ENCODE data around the gene GTPBP3. TPM values are rescaled to one million over a fixed set of nuclear protein-coding genes. Genes with fewer than 3 reads are reported as not detected.
A peak's percentile ranks its signal among the peaks of the same experiment; 100 is the strongest.

GTPBP3 gene
- total and polyA plus RNA-seq, 9 of the 15 experiments (the other 6 are each of a cell fraction or from before 2014, with no cell fraction given) = 4.9 to 124 (median 22.6) TPM

- TF ChIP-seq CREB3L1 (IDR thresholded peaks at IDR 0.05; ENCODE audit: borderline replicate concordance, low read depth) = no peak
- TF ChIP-seq, protein P1, sequence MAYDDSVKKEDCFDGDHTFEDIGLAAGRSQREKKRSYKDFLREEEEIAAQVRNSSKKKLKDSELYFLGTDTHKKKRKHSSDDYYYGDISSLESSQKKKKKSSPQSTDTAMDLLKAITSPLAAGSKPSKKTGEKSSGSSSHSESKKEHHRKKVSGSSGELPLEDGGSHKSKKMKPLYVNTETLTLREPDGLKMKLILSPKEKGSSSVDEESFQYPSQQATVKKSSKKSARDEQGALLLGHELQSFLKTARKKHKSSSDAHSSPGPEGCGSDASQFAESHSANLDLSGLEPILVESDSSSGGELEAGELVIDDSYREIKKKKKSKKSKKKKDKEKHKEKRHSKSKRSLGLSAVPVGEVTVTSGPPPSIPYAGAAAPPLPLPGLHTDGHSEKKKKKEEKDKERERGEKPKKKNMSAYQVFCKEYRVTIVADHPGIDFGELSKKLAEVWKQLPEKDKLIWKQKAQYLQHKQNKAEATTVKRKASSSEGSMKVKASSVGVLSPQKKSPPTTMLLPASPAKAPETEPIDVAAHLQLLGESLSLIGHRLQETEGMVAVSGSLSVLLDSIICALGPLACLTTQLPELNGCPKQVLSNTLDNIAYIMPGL (CRISPR knock-in tag; IDR thresholded peaks at IDR 0.05) = no peak
- no peak for TF ChIP-seq NR2C1 (IDR thresholded peaks at IDR 0.05)
- no peak for TF ChIP-seq NR2C1 (tag; IDR thresholded peaks at IDR 0.05)
- TF ChIP-seq ZNF445 (CRISPR knock-in tag; IDR thresholded peaks at IDR 0.05; ENCODE audit: low read depth) = no peak
- TF ChIP-seq NRF1 (conservative IDR thresholded peaks at IDR 0.05 in 1 of 2, IDR thresholded peaks at IDR 0.05 in 1 of 2) = no peak
- TF ChIP-seq PYGO2 (tag; IDR thresholded peaks at IDR 0.05) = no peak
- TF ChIP-seq POLR3G (IDR thresholded peaks at IDR 0.05; ENCODE audit: extremely low read depth, insufficient read length, insufficient replicate concordance) = no peak
- no peak for TF ChIP-seq SIN3A (IDR thresholded peaks at IDR 0.05; ENCODE audit: borderline replicate concordance in 2 of 2, control insufficient read depth in 1 of 2, low read depth in 2 of 2, low read length in 2 of 2)
- no peak for TF ChIP-seq HEY1 (CRISPR knock-in tag; IDR thresholded peaks at IDR 0.05; ENCODE audit: borderline replicate concordance)
- 0 out of 2 replicates have a peak, but pooled peaks have one; percentile 36 for TF ChIP-seq CXXC5 (CRISPR knock-in tag; IDR thresholded peaks at IDR 0.05)
- TF ChIP-seq MTA2 (IDR thresholded peaks at IDR 0.05; ENCODE audit: low read depth) = no peak
- no peak for TF ChIP-seq HNRNPL (IDR thresholded peaks at IDR 0.05; ENCODE audit: low read depth, low read length)
- no peak for TF ChIP-seq ZNF253 (CRISPR knock-in tag; conservative IDR thresholded peaks at IDR 0.05)
- TF ChIP-seq COPS2 (conservative IDR thresholded peaks at IDR 0.05) = no peak
- no peak for TF ChIP-seq ETV5 (CRISPR knock-in tag; IDR thresholded peaks at IDR 0.05; ENCODE audit: low read depth)
- peak; percentile 81 for TF ChIP-seq E2F8 (IDR thresholded peaks at IDR 0.05; ENCODE audit: low read depth, partially characterized antibody)
- TF ChIP-seq ATF7 (IDR thresholded peaks at IDR 0.05) = peak; percentile 97
- no peak for TF ChIP-seq SMC3 (conservative IDR thresholded peaks at IDR 0.05; ENCODE audit: insufficient read depth, low read depth, low read length)
- no peak for TF ChIP-seq BRD9 (IDR thresholded peaks at IDR 0.05; ENCODE audit: low read depth, partially characterized antibody)
- TF ChIP-seq ZNF263 (CRISPR knock-in tag; IDR thresholded peaks at IDR 0.05; ENCODE audit: borderline replicate concordance) = no peak
- TF ChIP-seq NEUROD1 (IDR thresholded peaks at IDR 0.05; ENCODE audit: borderline replicate concordance, low read depth, low read length, partially characterized antibody) = no peak
- no peak for TF ChIP-seq BRF1 (IDR thresholded peaks at IDR 0.05; ENCODE audit: borderline replicate concordance, extremely low read depth, insufficient read length)
- no peak for TF ChIP-seq KLF1 (tag; IDR thresholded peaks at IDR 0.05)
Measured at GRCh38 chr19:17351815-17352435, 14.6 kb downstream of the GTPBP3 start (continued).
